ENCODE measurements around the gene ASRGL1.
"Not testable (repeated sequence)": the region's sequence is repeated elsewhere in the genome, so short reads cannot be mapped to it uniquely, and the experiment has no call there.

GRCh38 chr11:62325781-62326180 is 11.5 kb upstream of the ASRGL1 start:
- TF ChIP-seq EP300, CTCF (IDR thresholded peaks at IDR 0.05): not testable (repeated sequence)

Measured in upper lobe of left lung (tissue), 4 donors.